Right hindlimb (tissue), 1 donor: Measurements from ENCODE around the gene CDYL.
A peak's percentile ranks its signal among the peaks of the same experiment; 100 is the strongest.

Source experiments
- DNase-seq: peaks from one replicate; pipeline ENCODE4 v3.0.0-alpha.2; 2018

The CDYL gene

GRCh38 chr6:4774715-4775493 is 1.3 kb upstream of the CDYL start:
- DNase-seq: peak; percentile 36

- DNase-seq: peak; percentile 86
These were observed 592 bp upstream of the CDYL start for GRCh38 chr6:4775494-4776130.

GRCh38 chr6:4776493-4777393 is 539 bp downstream of the CDYL start:
- peak; percentile 78 for DNase-seq

- no peak for DNase-seq
These were observed 1.3 kb downstream of the CDYL start for GRCh38 chr6:4777394-4777935.

- no peak for DNase-seq
These were observed 1.9 kb downstream of the CDYL start for GRCh38 chr6:4778086-4778485.

GRCh38 chr6:4780360-4780812 is 4.2 kb downstream of the CDYL start:
- DNase-seq: no peak

GRCh38 chr6:4781426-4781825 is 5.2 kb downstream of the CDYL start:
- DNase-seq: no peak

GRCh38 chr6:4781967-4782575 is 5.9 kb downstream of the CDYL start:
- no peak for DNase-seq

GRCh38 chr6:4786996-4787395 is 10.8 kb downstream of the CDYL start:
- DNase-seq: no peak

GRCh38 chr6:4788482-4788881 is 12.3 kb downstream of the CDYL start:
- no peak for DNase-seq

- DNase-seq: no peak
These were observed 12.9 kb downstream of the CDYL start for GRCh38 chr6:4788953-4789584.

- no peak for DNase-seq
These were observed 14.1 kb downstream of the CDYL start for GRCh38 chr6:4790158-4790899.

- peak; percentile 70 for DNase-seq
These were observed 18.0 kb downstream of the CDYL start for GRCh38 chr6:4794140-4794707.

- no peak for DNase-seq
These were observed 21.4 kb downstream of the CDYL start for GRCh38 chr6:4797587-4797986.

GRCh38 chr6:4799912-4800311 is 23.7 kb downstream of the CDYL start:
- no peak for DNase-seq

GRCh38 chr6:4800662-4801061 is 24.5 kb downstream of the CDYL start:
- DNase-seq: no peak

- DNase-seq: no peak
These were observed 25.4 kb downstream of the CDYL start for GRCh38 chr6:4801491-4802110.

- no peak for DNase-seq
These were observed 26.2 kb downstream of the CDYL start for GRCh38 chr6:4802312-4802935.

- DNase-seq: no peak
These were observed 27.1 kb downstream of the CDYL start for GRCh38 chr6:4803343-4803744.

- DNase-seq: no peak
These were observed 27.9 kb downstream of the CDYL start for GRCh38 chr6:4804095-4804494.
